Epidermal melanocyte (primary cell): ENCODE measurements around the gene P2RX5.
"Not testable (repeated sequence)": the region's sequence is repeated elsewhere in the genome, so short reads cannot be mapped to it uniquely, and the experiment has no call there.

Source experiments
- DNase-seq: peaks from one replicate; pipeline ENCODE4 v3.0.0; 2011; ENCODE audit warnings: low spot score; ENCODE audit not compliant: insufficient read length

Gene P2RX5

GRCh38 chr17:3712811-3713463 is 17.0 kb upstream of the P2RX5 start:
- DNase-seq = no peak

DNA sequence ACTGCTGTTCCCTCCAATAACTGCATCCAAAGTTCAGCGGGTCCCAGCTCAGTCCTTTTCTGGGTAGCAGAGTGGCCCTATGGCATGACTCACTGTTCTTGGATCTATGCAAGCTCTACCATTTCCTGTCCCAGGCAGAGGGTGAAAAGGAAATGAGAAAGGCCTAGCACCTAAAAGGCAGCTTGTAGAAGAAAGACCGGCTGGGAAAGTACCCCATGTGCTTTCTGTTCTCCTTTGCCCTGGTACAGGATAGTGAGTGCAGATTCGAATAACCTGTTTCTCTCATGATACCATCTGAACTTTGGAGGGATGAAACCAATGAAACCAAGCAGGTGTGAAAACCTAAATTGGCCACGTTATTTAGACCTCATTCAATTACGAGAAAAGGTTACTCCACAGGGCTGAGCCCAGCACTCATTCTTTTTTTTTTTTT is 15.0 kb upstream of the P2RX5 start:
- no peak for DNase-seq

DNA sequence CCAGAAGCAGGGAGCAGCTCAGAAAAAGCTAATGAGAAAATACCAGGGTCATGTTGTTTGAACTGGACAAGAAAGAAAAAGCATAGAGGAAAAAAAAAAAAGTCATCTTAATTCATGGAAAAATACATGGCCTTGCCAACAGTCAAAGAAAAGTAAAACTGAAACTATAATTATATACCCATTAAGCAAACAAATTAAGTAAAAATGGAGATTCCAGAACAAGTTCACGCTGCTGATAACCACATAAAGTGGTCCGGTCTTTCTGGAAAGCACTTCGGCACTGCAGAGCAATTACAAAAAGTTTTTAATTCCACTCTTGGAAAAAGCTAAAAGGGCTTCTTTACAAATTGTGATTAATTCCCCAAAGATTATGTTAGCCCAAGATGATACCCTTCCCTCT is 12.4 kb upstream of the P2RX5 start:
- no peak for DNase-seq

DNA sequence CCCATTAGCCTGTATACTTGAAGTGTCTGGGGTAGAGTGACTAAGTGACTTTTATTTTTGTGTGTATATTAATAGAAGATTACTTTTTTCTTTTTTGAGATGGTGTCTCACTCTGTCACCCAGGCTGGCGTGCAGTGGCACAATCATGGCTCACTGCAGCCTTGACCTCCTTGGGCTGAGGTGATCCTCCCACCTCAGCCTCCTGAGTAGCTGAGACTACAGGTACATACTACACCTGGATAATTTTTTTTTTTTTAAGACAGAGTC is 9.7 kb upstream of the P2RX5 start:
- not testable (repeated sequence) for DNase-seq

DNA sequence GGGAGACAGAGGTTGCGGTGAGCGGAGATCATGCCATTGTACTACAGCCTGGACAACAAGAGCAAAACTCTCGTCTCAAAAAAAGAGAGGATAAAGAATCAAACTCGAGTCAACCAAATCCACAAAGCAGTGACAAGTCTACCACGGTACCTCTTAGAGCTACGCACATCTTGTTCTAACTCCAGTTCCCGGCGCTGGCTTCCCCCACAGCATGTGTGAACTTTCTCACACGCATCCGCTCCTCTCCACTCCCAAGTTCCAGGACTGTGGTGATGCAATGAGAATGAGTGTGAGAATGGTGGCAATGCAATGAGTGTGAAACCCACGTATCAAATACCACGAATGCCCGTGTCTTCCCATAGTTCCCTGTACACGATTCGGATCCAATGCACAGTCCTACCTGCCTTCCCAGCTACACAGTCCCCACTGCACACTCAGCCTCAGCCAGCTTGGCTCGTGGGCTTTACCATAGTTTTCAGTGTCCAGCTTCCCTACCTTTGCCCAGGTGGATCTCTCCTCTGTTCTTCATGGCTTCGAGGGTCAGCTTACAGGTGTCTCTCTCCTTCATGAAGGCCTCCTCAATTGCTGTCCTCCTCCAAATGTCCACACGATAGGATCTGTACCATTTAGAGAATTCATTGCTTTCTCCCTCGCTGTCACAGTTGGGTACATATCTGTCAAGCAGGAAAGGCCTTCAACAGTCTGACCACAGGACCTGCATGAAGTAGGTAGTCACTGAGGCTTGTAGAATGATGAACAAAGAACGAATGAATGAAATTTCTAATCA is 9.2 kb upstream of the P2RX5 start:
- no peak for DNase-seq

DNA sequence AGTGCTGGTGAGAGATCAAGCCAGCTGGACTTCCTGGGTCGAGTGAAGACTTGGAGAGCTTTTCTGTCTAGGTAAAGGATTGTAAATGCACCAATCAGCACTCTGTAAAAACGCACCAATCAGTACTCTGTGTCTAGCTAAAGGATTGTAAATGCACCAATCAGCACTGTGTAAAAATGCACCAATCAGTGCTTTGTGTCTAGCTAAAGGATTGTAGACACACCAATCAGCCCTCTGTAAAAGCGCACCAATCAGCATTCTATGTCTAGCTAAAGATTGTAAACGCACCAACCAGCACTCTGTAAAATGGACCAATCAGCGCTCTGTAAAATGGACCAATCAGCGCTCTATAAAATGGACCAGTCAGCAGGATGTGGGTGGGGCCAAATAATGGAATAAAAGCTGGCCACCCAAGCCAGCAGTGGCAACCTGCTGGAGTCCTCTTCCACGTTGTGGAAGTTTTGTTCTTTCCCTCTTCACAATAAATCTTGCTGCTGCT is 6.1 kb upstream of the P2RX5 start:
- not testable (repeated sequence) for DNase-seq

- no peak for DNase-seq
Measured at GRCh38 chr17:3699951-3700350, 4.0 kb upstream of the P2RX5 start.

DNA sequence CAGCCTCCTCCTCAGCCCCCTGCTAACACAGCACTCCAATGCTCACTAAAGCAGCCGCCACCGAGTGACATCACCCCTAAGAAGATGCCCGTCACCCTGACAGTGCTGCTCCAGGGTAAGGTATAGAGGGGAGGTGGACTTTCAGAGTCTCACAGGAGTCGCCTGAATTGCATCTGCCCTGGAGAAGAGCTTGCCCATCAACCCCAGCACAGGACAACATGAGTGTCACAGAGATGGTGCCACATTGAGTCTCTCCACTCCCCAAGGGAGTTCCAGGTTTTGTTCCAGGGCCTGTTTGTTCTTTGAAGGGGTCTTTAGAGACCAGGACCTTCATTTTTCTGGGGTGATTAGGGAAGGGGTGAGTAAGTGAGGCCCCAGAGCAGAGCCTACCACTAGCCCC is 2.2 kb upstream of the P2RX5 start:
- no peak for DNase-seq

DNA sequence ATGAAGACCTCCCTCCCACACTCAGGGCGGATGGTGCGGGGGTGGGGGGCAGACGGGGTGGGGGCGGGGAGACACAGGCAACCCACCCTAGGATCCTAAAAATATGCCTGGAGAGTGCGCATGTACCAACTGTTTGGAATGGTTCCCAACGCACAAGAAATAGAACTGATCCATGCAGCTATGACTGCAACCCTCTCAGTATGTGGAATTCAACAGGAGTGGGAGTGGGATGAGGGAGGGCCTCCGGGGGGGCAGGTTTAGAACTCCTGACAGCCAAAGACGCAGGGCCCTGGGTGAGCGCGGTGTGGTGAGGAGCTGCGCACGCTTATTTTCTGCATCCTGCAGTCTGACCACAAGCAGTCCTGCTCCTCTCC is 1.1 kb upstream of the P2RX5 start:
- DNase-seq = no peak

DNA sequence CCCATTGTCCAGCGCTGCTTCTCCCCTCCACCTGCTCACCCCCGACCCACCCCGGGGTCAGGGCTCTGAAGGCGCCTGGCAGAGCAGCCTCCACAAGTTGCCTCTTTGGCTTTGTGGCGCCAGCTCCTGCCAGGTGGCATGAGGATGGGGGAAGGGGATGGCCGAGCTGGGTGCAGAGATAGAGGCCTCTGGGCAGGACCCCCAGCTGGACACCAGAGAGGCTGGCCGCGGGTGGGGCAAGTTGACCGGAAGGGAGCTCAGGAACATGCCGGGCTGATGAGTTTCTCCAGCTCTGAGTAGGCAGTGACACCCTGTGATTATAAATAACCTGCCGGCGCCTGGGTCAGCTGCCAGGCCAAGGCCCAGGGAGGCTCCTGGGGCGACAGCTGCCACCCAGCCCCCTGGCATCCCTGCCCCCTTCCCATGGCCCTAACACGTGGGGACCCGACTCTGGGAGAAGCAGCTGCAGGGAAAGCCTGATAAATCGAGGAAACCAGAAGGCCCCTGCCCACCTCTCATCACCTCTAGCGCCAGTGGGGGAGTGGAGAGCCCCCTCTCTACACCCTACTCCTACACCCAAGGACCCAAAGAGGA is 729 bp downstream of the P2RX5 start:
- DNase-seq = no peak

DNA sequence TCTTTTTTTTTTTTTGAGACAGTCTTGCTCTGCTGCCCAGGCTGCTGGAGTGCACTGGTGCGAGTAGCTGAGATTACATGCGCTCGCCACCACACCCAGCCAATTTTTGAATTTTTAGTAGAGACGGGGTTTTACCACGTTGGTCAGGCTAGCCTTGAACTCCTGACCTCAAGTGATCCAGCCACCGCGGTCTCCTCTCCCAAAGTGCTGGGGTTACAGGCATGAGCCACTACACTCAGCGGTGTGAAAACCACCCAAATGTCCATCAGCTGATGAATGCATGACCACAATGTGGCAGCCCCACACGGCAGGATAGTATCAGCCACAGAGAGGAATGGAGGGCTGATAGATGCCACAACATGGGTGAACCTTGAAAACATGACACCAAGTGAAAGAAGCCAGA is 2.1 kb downstream of the P2RX5 start:
- DNase-seq = no peak

GRCh38 chr17:3693141-3693540 is 2.8 kb downstream of the P2RX5 start:
- DNase-seq = no peak

DNA sequence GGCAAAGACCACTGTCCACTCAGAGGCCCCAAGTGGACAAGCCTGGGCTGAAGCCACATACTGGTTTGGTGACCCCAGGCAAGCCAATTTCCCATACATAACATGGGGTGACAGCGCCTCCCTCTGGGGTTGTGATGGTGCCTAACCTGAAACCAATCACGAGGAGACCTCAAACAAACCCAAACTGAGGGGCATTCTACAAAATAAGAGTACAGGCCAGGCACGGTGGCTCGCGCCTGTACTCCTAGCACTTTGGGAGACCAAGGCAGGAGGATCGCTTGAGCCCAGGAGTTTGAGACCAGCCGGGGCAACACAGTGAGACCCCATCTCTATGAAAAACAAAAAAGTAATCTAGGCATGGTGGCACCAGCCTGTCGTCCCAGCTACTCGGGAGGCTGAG is 3.6 kb downstream of the P2RX5 start:
- no peak for DNase-seq

DNA sequence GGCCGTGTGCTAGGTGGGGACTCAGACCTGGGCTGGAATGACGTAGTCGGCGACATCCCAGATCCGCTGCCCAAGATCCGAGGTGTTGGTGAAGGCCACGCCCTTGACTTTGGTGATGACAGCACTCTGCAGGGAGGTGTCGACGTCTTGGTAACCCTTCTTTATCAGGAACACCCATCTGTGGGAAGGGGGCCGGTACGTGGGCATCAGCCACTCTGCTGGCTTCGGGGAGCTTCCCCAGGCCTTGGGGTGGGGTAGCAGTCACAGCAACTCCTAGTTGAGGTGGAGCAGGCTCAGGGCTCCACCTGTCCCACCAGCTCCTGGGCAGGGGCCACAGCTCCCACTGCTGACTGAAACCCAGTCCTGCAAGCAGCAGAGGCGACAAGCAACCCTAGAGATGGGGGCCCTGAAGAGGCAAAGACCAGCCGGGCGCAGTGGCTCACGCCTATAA is 4.3 kb downstream of the P2RX5 start:
- DNase-seq = no peak

DNA sequence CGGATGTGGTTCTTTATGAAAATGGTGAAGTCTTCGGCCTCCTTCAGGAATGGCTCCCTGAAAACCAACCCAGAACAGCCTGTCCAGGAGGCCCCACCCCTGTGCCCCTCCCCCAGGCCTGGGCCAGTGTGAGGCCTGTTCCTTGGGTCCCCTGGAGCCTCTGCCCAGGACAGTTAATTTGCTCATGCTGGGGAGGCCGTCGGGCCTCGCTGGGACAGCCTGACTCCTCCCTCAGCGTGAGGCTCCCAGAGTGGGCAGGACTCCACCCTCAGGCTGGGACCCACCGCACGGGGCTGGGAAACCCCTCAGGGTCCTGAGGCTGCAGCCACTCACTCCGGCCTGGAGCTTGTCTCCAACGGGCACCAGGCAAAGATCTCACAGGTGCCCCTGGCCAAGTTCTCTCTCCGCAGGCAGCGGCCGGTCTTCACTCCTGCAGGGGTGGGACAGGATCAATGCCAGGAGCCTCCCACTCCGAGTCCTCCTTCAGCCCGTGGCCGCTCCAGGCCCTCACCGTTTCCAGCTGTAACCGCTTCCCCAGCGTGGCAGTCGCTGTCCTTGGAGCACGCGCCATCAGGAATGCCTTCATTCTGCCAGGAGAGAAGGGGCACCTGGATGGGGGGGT is 5.8 kb downstream of the P2RX5 start:
- peak; percentile 4 for DNase-seq

DNA sequence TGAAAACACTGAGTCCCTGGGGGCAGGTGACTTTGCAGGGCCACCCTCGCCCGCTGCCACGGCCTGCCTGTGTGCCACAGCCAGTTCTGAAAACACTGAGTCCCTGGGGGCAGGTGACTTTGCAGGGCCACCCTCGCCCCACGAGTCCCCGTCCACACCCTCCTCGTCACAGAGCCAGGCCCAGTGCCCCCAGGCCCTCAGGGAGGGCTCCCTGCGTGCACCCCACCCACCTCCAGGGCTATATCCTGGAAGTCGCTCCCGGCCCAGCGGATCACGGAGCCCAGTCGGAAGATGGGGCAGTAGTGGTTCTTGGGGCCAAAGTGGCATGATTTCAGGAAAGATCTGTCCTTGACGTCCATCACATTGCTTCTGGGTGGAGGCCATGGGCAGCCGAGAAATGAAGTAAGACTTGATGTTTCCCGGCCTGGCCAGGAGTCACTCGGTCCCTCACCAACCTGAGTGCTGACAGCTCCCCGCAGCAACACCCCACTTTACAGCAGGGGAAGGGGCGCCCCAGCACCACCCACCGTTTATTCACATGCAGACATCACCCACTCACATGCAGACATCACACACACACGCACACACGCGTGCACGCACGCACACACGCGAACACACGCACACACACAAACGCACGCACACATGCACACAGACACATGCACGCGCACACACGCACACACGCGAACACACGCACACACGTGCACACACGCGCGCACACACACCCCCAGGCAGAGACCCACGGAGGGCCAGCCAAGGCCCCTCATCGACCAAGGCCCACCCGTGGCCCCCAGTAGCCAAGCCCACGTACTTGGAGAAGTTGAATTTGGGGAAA is 6.5 kb downstream of the P2RX5 start:
- DNase-seq = peak; percentile 4

DNA sequence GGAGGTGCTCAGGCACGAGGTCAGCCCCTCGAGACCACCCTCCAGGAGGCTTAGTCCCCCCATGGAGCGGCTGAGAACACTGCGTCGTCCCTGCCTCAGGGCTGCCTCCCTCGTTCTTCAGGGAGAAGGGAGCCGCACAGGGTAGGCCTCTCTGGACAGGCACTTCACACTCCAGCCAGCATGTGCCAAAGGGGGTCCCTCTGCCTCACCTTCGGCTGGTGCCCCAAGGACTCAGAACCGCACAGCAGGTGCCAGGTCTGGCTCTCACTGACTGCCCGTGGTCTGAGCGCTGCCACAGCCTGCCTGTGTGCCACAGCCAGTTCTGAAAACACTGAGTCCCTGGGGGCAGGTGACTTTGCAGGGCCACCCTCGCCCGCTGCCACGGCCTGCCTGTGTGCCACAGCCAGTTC is 7.1 kb downstream of the P2RX5 start:
- peak; percentile 13 for DNase-seq

DNA sequence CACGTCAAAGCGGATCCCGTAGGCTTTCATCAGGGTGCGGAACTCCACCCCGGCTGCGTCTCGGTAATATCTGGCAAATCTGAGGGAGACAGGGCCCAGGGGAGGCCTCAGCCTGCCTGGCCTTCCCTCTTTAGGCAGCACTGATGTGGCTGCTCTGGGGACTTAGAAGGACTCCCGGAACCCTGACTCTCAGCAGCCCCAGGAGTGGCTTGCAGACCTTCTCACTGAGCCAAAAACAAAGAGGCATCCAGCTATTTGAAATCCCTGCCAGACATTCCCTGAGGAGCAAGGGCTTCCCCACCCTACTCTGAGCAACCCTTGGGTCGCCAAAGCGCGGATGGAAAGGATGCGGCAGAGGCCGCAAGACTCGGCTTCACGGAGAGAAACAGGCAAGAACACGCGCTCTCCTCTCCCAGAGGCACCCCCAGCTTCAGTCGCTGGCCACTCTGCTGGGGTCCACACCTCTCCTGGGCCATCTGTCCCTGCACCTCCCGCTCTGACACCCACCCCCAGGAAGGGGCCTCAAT is 7.9 kb downstream of the P2RX5 start:
- DNase-seq = peak; percentile 12

GRCh38 chr17:3685174-3685573 is 10.8 kb downstream of the P2RX5 start:
- DNase-seq = no peak

GRCh38 chr17:3683054-3683511 is 12.9 kb downstream of the P2RX5 start:
- DNase-seq = peak; percentile 73

DNA sequence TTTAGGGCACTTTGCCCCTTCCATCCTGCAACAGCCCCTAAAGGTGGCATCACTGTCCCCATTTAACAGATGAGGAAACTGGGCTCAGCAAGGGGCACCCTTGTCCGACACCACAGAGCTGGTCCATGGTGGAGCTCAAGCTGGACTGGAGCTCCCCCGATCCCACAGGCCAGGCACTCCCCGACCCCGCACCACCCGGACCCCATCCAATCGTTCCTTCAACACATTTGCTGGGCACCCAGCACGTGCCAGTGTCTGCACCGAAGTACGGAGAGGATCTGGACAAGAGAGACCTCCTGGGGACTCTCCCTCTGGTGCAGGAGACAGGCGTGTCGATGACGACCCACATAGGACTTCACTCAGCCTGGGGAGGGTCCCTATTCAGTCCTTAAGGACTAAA is 13.9 kb downstream of the P2RX5 start:
- no peak for DNase-seq
